ENCODE results near the gene CA6.
"Not testable (repeated sequence)": the region's sequence is repeated elsewhere in the genome, so short reads cannot be mapped to it uniquely, and the experiment has no call there.

GRCh38 chr1:8937051-8937450 lies 8.6 kb upstream of the CA6 start:
- TF ChIP-seq POLR2A (IDR thresholded peaks at IDR 0.05; ENCODE audit: extremely low read depth, insufficient read length); CTCF (IDR thresholded peaks at IDR 0.05; ENCODE audit: low read depth, low read length): not testable (repeated sequence)

Data from NB4 (cell line).